Measurements from ENCODE around the gene MYH11. TPM values are rescaled to one million over a fixed set of nuclear protein-coding genes. Genes with fewer than 3 reads are reported as not detected.

The MYH11 gene
- total and polyA plus RNA-seq, 2 of the 13 experiments (the other 11 are each of a cell fraction or from before 2014, with no cell fraction given), result not detected

DNA sequence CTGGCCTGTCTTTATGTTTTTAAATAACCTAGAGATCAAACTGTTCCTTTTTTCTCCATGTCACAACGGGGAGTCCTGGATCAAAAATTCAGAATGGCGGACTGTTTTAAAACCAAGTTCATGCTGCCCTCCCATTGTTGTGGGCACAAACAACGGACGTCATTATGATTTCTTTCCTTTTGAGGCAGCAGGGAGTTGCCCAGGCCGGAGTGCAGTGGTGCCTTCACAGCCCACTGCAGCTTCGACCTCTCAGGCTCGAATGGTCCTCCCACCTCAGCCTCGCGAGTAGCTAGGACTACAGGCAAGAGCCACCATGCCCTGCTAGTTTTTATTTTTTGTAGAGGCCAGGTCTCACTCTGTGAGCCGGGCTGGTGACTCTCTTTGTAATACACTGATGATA lies 180.3 kb downstream of the MYH11 start:
- Histone ChIP-seq H3K9ac (ENCODE audit: insufficient read depth, low read depth, low read length) (no peak overlapping the region), H3K79me2 (ENCODE audit: insufficient read depth, low read length) (peaks cover 17% of the 10 kb centered on the region), H4K20me1 (ENCODE audit: insufficient read depth, low read length) (no peaks in the 10 kb centered on the region), H3K9me3 (ENCODE audit: low read length) (no peaks in the 10 kb centered on the region), H2AFZ (ENCODE audit: low read length) (no peak overlapping the region), H3K4me1 (ENCODE audit: insufficient read depth, low read length) (peaks cover 36% of the 10 kb centered on the region), H3K36me3 (replicated peaks in 1 of 2; ENCODE audit: control insufficient read depth in 1 of 2, insufficient read depth in 2 of 2, low read length in 2 of 2) (peaks cover 44 to 62% of the 10 kb centered on the region in 2 experiments), H3K4me2 (ENCODE audit: low read depth, low read length) (no peak overlapping the region), H3K27me3 (ENCODE audit: control insufficient read depth in 1 of 2, insufficient read depth in 2 of 2, low read length in 2 of 2) (no peaks in the 10 kb centered on the region), H3K4me3 (replicated peaks in 1 of 3; ENCODE audit: insufficient read depth in 1 of 3, low read depth in 2 of 3, low read length in 3 of 3) (no peak overlapping the region), H3K27ac (ENCODE audit: extremely low read length, insufficient read depth, low read length) (no peak overlapping the region)
- intact Hi-C loops (cut with micrococcal nuclease; ENCODE audit: unreplicated experiment), result no loop called here
- no TSS peak for BruUV-seq (replicated peaks)
- ATAC-seq, result no peak
- DNase-seq (ENCODE audit: low spot score), result no peak
- no peak for TF ChIP-seq SOX6 (IDR thresholded peaks at IDR 0.05)
- TF ChIP-seq SOX6 (CRISPR knock-in tag; IDR thresholded peaks at IDR 0.05), result no peak
- TF ChIP-seq, protein P1, sequence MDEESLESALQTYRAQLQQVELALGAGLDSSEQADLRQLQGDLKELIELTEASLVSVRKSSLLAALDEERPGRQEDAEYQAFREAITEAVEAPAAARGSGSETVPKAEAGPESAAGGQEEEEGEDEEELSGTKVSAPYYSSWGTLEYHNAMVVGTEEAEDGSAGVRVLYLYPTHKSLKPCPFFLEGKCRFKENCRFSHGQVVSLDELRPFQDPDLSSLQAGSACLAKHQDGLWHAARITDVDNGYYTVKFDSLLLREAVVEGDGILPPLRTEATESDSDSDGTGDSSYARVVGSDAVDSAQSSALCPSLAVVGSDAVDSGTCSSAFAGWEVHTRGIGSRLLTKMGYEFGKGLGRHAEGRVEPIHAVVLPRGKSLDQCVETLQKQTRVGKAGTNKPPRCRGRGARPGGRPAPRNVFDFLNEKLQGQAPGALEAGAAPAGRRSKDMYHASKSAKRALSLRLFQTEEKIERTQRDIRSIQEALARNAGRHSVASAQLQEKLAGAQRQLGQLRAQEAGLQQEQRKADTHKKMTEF (CRISPR knock-in tag; IDR thresholded peaks at IDR 0.05), result no peak
- no peak for TF ChIP-seq PAX8 (CRISPR knock-in tag; IDR thresholded peaks at IDR 0.05; ENCODE audit: borderline replicate concordance)
- no peak for TF ChIP-seq ZNF264 (CRISPR knock-in tag; IDR thresholded peaks at IDR 0.05)
- TF ChIP-seq HCFC1 (IDR thresholded peaks at IDR 0.05; ENCODE audit: low read depth, low read length), result no peak
- no peak for TF ChIP-seq ZFP1 (CRISPR knock-in tag; IDR thresholded peaks at IDR 0.05)
- no peak for TF ChIP-seq BHLHE40 (IDR thresholded peaks at IDR 0.05; ENCODE audit: low read length)
- TF ChIP-seq ZNF572 (CRISPR knock-in tag; IDR thresholded peaks at IDR 0.05), result no peak
- no peak for TF ChIP-seq ZNF674 (CRISPR knock-in tag; IDR thresholded peaks at IDR 0.05; ENCODE audit: low read depth)
- TF ChIP-seq, protein P2, sequence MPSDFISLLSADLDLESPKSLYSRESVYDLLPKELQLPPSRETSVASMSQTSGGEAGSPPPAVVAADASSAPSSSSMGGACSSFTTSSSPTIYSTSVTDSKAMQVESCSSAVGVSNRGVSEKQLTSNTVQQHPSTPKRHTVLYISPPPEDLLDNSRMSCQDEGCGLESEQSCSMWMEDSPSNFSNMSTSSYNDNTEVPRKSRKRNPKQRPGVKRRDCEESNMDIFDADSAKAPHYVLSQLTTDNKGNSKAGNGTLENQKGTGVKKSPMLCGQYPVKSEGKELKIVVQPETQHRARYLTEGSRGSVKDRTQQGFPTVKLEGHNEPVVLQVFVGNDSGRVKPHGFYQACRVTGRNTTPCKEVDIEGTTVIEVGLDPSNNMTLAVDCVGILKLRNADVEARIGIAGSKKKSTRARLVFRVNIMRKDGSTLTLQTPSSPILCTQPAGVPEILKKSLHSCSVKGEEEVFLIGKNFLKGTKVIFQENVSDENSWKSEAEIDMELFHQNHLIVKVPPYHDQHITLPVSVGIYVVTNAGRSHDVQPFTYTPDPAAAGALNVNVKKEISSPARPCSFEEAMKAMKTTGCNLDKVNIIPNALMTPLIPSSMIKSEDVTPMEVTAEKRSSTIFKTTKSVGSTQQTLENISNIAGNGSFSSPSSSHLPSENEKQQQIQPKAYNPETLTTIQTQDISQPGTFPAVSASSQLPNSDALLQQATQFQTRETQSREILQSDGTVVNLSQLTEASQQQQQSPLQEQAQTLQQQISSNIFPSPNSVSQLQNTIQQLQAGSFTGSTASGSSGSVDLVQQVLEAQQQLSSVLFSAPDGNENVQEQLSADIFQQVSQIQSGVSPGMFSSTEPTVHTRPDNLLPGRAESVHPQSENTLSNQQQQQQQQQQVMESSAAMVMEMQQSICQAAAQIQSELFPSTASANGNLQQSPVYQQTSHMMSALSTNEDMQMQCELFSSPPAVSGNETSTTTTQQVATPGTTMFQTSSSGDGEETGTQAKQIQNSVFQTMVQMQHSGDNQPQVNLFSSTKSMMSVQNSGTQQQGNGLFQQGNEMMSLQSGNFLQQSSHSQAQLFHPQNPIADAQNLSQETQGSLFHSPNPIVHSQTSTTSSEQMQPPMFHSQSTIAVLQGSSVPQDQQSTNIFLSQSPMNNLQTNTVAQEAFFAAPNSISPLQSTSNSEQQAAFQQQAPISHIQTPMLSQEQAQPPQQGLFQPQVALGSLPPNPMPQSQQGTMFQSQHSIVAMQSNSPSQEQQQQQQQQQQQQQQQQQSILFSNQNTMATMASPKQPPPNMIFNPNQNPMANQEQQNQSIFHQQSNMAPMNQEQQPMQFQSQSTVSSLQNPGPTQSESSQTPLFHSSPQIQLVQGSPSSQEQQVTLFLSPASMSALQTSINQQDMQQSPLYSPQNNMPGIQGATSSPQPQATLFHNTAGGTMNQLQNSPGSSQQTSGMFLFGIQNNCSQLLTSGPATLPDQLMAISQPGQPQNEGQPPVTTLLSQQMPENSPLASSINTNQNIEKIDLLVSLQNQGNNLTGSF (CRISPR knock-in tag; IDR thresholded peaks at IDR 0.05), result no peak
- no peak for TF ChIP-seq ZNF34 (CRISPR knock-in tag; IDR thresholded peaks at IDR 0.05; ENCODE audit: borderline replicate concordance)
- no peak for TF ChIP-seq TBX3 (IDR thresholded peaks at IDR 0.05; ENCODE audit: borderline replicate concordance)
- no peak for TF ChIP-seq U2AF1 (optimal IDR thresholded peaks at IDR 0.05; ENCODE audit: low read depth, low read length)
- TF ChIP-seq ZNF496 (CRISPR knock-in tag; IDR thresholded peaks at IDR 0.05; ENCODE audit: insufficient replicate concordance), result no peak
- TF ChIP-seq HOXA5 (CRISPR knock-in tag; IDR thresholded peaks at IDR 0.05), result no peak
- TF ChIP-seq NR2F2 (IDR thresholded peaks at IDR 0.05; ENCODE audit: borderline replicate concordance, low read depth), result no peak
- TF ChIP-seq ZNF761 (CRISPR knock-in tag; conservative IDR thresholded peaks at IDR 0.05), result no peak
- TF ChIP-seq ZSCAN21 (CRISPR knock-in tag; IDR thresholded peaks at IDR 0.05; ENCODE audit: borderline replicate concordance), result no peak
- TF ChIP-seq, protein P3, sequence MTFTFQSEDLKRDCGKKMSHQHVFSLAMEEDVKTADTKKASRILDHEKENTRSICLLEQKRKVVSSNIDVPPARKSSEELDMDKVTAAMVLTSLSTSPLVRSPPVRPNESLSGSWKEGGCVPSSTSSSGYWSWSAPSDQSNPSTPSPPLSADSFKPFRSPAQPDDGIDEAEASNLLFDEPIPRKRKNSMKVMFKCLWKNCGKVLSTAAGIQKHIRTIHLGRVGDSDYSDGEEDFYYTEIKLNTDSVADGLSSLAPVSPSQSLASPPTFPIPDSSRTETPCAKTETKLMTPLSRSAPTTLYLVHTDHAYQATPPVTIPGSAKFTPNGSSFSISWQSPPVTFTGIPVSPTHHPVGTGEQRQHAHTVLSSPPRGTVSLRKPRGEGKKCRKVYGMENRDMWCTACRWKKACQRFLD (CRISPR knock-in tag; IDR thresholded peaks at IDR 0.05; ENCODE audit: borderline replicate concordance), result no peak
- TF ChIP-seq HMG20B (CRISPR knock-in tag; conservative IDR thresholded peaks at IDR 0.05), result no peak
- ChIA-PET CTCF (ENCODE audit: low intra/inter-chr PET ratio, low total read pairs) (no interaction called here), POLR2A (no interaction called here)
- in situ Hi-C loops (cut with HindIII; ENCODE audit: extremely low pct_ligation_motif_present, low pct_unique_long_range_greater_than_20kb), result no loop called here
- WGBS (ENCODE audit: low lambda C conversion rate), result 89% methylated on average over 10 of the region's 10 CpGs
- FAIRE-seq, result no peak

Data from HepG2 (cell line).